Measurements from ENCODE around the gene AQP12B.
"Not testable (repeated sequence)": the region's sequence is repeated elsewhere in the genome, so short reads cannot be mapped to it uniquely, and the experiment has no call there.

AQP12B gene

GRCh38 chr2:240680185-240680584 is 2.5 kb downstream of the AQP12B start:
- not testable (repeated sequence) for DNase-seq

- DNase-seq, result not testable (repeated sequence)
These were observed 3.8 kb downstream of the AQP12B start for GRCh38 chr2:240678909-240679308.

- not testable (repeated sequence) for DNase-seq
These were observed 4.6 kb downstream of the AQP12B start for GRCh38 chr2:240678043-240678442.

- not testable (repeated sequence) for DNase-seq
These were observed 7.3 kb downstream of the AQP12B start for GRCh38 chr2:240675345-240675744.

GRCh38 chr2:240674461-240675184 is 8.1 kb downstream of the AQP12B start:
- peak; percentile 32 for DNase-seq

GRCh38 chr2:240672701-240673190 is 9.9 kb downstream of the AQP12B start:
- no peak for DNase-seq

GRCh38 chr2:240672076-240672700 is 10.5 kb downstream of the AQP12B start:
- no peak for DNase-seq

GRCh38 chr2:240670950-240671349 is 11.7 kb downstream of the AQP12B start:
- no peak for DNase-seq

- DNase-seq, result no peak
These were observed 12.3 kb downstream of the AQP12B start for GRCh38 chr2:240670402-240670801.

- no peak for DNase-seq
These were observed 18.1 kb downstream of the AQP12B start for GRCh38 chr2:240664622-240665021.

- no peak for DNase-seq
These were observed 19.0 kb downstream of the AQP12B start for GRCh38 chr2:240663546-240664190.

- no peak for DNase-seq
These were observed 20.0 kb downstream of the AQP12B start for GRCh38 chr2:240662681-240663080.

GRCh38 chr2:240659883-240660282 is 22.8 kb downstream of the AQP12B start:
- DNase-seq, result not testable (repeated sequence)

- no peak for DNase-seq
These were observed 26.5 kb downstream of the AQP12B start for GRCh38 chr2:240655931-240656886.

- no peak for DNase-seq
These were observed 31.5 kb downstream of the AQP12B start for GRCh38 chr2:240651185-240651584.

GRCh38 chr2:240650254-240650965 is 32.3 kb downstream of the AQP12B start:
- DNase-seq, result no peak

GRCh38 chr2:240649331-240649730 is 33.4 kb downstream of the AQP12B start:
- DNase-seq, result no peak

GRCh38 chr2:240648650-240649275 is 33.9 kb downstream of the AQP12B start:
- DNase-seq, result no peak

GRCh38 chr2:240648155-240648649 is 34.5 kb downstream of the AQP12B start:
- DNase-seq, result no peak

GRCh38 chr2:240647503-240648154 is 35.1 kb downstream of the AQP12B start:
- no peak for DNase-seq

Data from NCI-H345 (cell line).